Measurements from ENCODE around the gene MORN5.

MORN5 gene

GRCh38 chr9:122144836-122145591 lies 14.7 kb upstream of the MORN5 start:
- DNase-seq, result no peak

GRCh38 chr9:122145592-122145863 lies 14.2 kb upstream of the MORN5 start:
- no peak for DNase-seq

GRCh38 chr9:122151267-122151828 lies 8.4 kb upstream of the MORN5 start:
- DNase-seq, result no peak

- no peak for DNase-seq
Measured at GRCh38 chr9:122155796-122156195, 3.9 kb upstream of the MORN5 start.

- peak; percentile 54 for DNase-seq
Measured at GRCh38 chr9:122158202-122158601, 1.5 kb upstream of the MORN5 start.

DNA sequence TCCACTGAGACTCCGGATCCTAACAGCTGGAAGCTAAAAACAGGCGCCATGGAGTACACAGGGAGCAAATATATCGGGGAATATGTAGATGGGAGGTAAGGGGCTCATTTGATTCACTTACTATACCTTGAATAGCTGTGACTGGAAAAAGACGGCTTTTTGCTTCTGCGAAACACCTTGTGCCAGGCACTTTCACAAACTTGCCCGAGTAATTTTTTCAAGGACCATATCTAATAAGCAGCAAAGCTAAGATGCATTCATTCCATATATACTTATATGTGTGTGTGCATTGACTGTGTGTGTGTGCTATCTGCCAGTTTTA lies 178 bp downstream of the MORN5 start:
- no peak for DNase-seq

DNA sequence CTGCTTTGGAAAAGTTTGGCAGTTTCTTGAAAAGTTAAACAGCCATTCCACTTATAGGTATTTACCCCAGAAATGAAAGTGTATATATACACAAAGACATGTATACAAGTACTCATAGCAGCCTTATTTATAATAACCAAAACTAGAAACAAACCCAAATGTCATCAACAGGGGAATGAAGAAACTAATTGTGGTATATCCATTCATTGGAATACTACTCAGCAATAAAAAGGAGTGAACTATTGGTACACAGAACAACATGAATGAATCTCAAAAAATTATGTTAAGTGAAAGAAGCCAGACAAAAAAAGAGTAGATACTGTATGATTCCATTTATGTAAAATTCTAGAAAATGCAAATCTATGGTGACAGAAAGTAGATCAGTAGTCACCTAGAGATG lies 2.7 kb downstream of the MORN5 start:
- DNase-seq, result no peak

DNA sequence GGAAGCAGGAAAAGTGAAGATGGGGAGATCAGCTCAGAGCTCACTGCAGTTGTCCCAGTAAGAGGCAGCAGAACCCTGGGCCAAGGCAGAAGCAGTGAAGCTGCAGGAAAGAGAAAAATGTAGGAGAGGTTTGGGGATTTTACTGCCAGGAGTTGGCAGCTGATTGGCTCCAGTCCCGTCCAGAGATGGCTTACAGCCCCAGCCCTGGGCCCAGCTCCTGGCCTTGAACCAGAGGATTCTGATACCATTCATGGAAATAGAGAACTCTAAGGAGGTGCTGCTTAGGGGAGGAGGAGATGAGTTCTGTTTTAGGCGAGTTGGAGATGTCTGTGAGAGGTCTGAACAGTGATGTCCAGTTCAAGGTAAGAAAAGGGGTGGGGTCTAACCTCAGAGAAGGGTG lies 4.6 kb downstream of the MORN5 start:
- no peak for DNase-seq

GRCh38 chr9:122168356-122168755 lies 8.6 kb downstream of the MORN5 start:
- no peak for DNase-seq

DNA sequence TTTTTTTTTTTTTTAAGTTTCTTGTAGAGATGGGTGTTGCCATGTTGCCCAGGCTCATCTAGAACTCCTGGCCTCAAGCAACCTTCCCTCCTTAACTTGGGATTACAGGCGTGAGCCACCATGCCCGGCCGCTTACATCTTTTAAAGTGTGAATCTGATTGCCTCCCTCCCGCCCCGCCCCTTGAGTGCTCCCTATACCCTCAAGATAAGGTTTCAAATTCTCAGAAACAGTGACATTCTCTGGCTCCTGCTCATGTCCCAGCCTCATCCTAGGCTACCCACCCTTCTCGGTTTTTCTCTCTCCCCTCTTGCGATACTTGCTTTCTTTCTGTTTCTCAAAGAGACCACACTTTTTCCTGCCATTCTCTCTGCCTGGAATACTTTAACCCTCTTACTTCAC lies 12.4 kb downstream of the MORN5 start:
- no peak for DNase-seq

DNA sequence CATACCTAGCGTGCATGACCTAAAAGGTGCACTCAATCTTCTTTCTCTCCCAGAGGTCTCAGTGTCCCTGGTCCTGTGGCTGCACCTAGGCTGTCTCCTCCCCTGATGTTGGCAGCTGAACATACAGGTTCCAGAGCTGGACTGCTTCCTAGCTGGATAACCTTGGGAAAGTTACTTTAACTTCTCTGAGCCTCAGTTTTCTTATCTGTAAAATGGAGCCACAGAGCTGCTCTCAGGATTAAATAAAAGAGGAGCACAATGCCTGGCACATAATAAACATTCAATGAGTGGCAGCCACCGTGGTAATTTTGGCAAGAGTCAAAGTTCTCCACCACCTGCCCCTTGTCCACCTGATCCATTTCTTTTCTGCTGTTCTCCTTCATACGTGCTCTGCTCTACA lies 14.0 kb downstream of the MORN5 start:
- no peak for DNase-seq

DNA sequence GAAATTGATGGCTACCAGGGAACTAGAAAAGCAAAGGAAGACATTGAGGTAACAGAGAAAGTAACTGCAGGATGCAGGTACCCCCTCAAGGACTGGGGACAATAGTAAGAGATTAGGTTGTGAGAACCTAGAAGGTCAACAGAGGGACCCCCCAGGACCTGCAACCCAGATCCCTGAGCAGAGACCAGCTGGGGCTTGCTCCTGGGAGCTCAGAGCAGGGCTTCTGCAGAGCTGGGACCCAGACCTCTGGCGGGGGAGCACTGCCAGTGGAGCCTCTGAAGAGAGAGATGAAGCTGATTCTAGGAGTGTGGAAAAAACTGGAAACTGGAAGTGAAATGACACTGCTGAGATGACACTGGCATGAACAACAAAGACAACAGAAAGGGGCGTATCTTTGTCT lies 17.2 kb downstream of the MORN5 start:
- DNase-seq, result no peak

- no peak for DNase-seq
Measured at GRCh38 chr9:122179054-122179689, 19.5 kb downstream of the MORN5 start.

DNA sequence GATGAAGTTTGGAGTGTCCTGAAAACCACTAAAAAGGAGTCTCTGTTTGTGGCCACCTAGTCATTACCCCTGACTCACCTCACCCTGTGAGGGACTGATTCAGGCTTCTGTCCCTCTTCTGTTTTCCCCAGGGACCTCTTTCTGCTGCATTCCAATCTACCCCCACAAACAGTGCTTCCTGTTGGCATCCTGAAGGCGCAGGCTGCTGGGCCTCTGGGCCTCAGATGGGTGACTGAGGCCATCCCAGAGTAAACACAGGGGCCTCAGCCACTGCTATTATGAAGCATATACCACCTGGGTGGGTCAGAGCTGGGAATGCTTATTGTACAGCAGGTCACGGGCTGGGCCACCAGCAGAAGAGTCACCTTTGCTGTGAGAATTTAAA lies 20.0 kb downstream of the MORN5 start:
- no peak for DNase-seq

GRCh38 chr9:122180633-122181032 lies 20.9 kb downstream of the MORN5 start:
- no peak for DNase-seq

GRCh38 chr9:122183501-122183900 lies 23.8 kb downstream of the MORN5 start:
- no peak for DNase-seq

GRCh38 chr9:122184551-122184950 lies 24.8 kb downstream of the MORN5 start:
- DNase-seq, result no peak

DNA sequence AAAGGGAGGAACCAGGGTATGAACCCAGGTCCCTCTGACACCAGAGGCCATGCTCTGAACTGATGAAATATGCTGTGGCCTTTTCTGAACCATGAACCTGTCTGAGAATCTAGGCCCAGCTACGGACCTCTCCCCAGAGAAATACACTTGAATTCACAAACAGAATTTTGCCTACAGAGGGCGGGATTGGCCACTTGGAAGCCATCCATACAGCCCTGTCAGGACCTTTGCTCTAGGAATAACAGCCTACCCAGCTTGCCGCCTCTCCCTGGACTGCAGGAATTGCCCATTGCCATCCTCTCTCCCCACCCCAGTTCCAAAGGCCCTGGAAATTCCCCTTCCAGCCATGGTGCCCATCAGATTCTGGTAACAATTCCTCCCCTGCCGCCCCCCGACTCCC lies 26.6 kb downstream of the MORN5 start:
- no peak for DNase-seq

- DNase-seq, result no peak
Measured at GRCh38 chr9:122186777-122187470, 27.2 kb downstream of the MORN5 start.

GRCh38 chr9:122188369-122188768 lies 28.7 kb downstream of the MORN5 start:
- no peak for DNase-seq

DNA sequence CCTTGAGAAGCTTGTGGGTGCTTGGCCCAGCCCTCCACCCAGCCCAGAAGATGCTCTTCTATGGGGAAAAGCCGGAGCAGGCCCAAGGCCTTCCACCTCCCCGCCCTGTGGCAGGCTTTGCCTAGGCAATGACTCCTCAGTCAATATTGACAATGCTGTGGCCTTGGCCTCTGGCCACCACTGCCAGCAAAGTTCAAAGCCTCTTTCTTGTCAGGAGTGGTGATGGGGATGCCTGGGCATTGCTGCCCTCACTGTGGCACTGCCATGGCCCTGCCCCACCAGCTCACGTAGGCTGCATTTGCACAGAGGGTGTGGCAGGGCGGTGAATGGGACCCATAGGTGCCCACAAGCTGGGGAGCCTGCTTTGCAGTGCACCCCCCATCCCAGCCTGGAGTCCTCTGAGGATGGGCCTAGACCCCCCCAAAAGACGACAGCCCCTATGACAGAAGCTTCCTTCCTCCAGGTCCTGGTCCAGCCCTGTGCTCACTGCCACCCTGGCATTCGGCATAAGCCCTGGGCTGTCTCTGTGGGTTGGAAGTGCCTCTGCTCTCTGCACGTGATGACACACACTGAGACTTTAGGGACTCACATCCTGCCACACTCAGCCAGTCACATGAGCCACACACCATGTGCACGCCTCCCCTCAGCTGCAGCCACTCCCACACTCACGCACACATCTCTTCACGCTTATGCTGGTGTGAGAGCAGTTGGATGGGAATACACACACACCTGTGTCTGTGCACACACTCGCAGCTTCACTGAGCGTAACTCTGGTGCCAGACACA lies 31.1 kb downstream of the MORN5 start:
- no peak for DNase-seq

GRCh38 chr9:122191584-122191983 lies 31.9 kb downstream of the MORN5 start:
- DNase-seq, result no peak

DNA sequence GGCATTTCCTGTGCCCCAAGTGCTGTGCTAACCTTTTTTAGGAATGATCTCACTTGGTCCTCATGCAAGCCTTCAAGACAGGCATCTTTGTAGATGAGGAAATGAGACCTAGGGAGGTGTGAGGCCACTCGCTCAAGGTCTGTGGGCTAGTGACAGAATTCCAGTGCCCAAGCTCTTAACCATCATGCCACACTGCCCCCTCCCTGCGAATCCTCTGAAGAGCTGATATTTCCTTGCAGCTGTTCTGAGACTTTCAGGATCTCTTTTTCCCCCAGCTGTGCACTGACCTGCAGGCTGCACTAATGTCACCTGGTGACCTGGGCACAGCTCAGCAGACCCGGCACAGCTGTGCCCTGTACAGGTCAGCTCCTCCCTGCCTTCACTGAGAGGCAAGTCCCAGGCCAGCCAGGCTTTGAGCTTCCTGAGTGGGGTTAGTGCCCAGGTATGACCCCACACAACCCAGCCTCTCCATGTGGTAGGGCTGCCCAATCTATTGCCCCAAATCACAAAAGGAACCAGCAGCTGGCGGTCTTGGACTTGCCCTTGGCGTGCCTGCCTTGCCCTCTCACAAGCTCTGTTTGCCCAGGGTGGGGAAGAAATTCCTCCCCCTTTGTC lies 32.7 kb downstream of the MORN5 start:
- no peak for DNase-seq
